SKM-1 treated with dmso at 0.1 percent for 144 hours (cell line): ENCODE data around the gene PFN3.
"Not testable (repeated sequence)": the region's sequence is repeated elsewhere in the genome, so short reads cannot be mapped to it uniquely, and the experiment has no call there.

Source experiments
- DNase-seq: peaks from one replicate; lab custom pipeline; 2025; ENCODE audit not compliant: unreplicated experiment; lab: John Stamatoyannopoulos, UW

Gene PFN3

GRCh38 chr5:177425801-177426565, 25.5 kb upstream of the PFN3 start:
- DNase-seq: peak; percentile 100

GRCh38 chr5:177425196-177425800, 24.8 kb upstream of the PFN3 start:
- no peak for DNase-seq

- no peak for DNase-seq
Observed at GRCh38 chr5:177423671-177424070, 23.2 kb upstream of the PFN3 start.

- DNase-seq: no peak
Observed at GRCh38 chr5:177421062-177421798, 20.8 kb upstream of the PFN3 start.

GRCh38 chr5:177420472-177420871, 20.0 kb upstream of the PFN3 start:
- not testable (repeated sequence) for DNase-seq

GRCh38 chr5:177419046-177419445, 18.6 kb upstream of the PFN3 start:
- no peak for DNase-seq

GRCh38 chr5:177417081-177417480, 16.6 kb upstream of the PFN3 start:
- not testable (repeated sequence) for DNase-seq

- DNase-seq: no peak
Observed at GRCh38 chr5:177414481-177414880, 14.0 kb upstream of the PFN3 start.

- no peak for DNase-seq
Observed at GRCh38 chr5:177412603-177413233, 12.3 kb upstream of the PFN3 start.

- DNase-seq: no peak
Observed at GRCh38 chr5:177410575-177410974, 10.1 kb upstream of the PFN3 start.

GRCh38 chr5:177409043-177409801, 8.8 kb upstream of the PFN3 start, which contains the start of gene F12:
F12 (minus strand) TSS chr5:177409564; CDS start chr5:177409527, 37 bp downstream.
- DNase-seq: no peak

GRCh38 chr5:177405805-177406204, 5.3 kb upstream of the PFN3 start:
- peak; percentile 54 for DNase-seq

- no peak for DNase-seq
Observed at GRCh38 chr5:177405312-177405711, 4.9 kb upstream of the PFN3 start.

GRCh38 chr5:177404641-177405179, 4.2 kb upstream of the PFN3 start:
- DNase-seq: no peak

- peak; percentile 69 for DNase-seq
Observed at GRCh38 chr5:177403792-177404640, 3.6 kb upstream of the PFN3 start.

GRCh38 chr5:177403102-177403791, 2.8 kb upstream of the PFN3 start:
- DNase-seq: peak; percentile 68

- DNase-seq: no peak
Observed at GRCh38 chr5:177402271-177403043, 2.0 kb upstream of the PFN3 start.

GRCh38 chr5:177397875-177398390, 2.5 kb downstream of the PFN3 start:
- DNase-seq: no peak
